CD4-positive, alpha-beta T cell treated with Interleukin-12 subunit alpha and Interleukin-12 subunit beta, for 1 hour (primary cell): Measurements from ENCODE around the gene NOS1AP.
"Not testable (repeated sequence)": the region's sequence is repeated elsewhere in the genome, so short reads cannot be mapped to it uniquely, and the experiment has no call there.

ENCODE experiments used
- DNase-seq: peaks from one replicate; pipeline ENCODE4 v3.0.0-alpha.2; 2020

The NOS1AP gene

DNA sequence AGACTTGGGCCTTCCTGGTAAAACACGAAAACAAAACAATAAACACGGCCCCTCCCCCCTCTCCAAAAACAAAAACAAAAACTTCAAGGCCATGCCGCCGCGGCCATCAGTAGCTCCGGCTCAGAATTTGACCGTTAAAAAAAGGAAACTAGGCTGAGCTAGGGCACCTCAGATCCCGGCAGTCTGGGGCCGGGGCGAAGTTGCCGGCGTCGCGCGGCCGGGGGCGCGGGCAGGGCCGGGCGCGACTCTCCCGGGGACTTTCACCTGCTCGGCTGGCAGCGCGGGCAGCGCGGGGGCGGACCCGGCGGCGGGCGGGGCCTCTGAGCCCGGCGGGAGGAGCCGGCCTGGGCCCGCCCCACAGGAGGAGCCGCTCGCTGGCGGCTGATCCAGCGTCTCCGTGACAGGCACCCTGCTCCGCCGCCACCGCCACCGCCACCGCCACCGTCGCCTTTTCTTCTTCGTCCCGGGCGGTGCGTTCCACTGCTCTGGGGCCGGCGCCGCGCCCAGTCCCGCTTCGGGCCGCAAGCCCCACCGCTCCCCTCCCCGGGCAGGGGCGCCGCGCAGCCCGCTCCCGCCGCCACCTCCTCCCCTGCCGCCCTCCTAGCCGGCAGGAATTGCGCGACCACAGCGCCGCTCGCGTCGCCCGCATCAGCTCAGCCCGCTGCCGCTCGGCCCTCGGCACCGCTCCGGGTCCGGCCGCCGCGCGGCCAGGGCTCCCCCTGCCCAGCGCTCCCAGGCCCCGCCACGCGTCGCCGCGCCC, at the start of gene NOS1AP:
NOS1AP (plus strand) TSS at position 358 of the 760 bp plus-strand sequence. CDS start 487 bp downstream, outside the sequence.
- DNase-seq = peak; percentile 79

DNA sequence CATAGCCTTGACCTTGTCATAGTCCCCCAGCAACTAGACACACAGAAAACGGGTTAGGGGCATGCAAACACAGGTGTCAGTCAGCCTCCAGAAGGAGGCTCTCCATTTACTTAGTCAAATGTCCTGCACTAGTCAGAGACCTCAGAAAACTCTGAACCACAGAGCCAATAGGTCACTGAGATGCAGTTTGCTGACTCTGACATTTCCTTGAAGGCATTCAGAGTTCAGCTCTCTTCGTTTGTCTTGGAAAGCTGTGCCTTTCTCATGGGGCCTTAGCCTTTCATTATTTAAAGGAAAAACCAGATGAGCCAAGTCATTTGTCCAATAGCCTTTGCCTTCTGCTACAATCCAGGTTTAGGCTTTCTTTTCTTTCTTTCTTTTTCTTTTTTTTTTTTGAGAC, 49.3 kb upstream of the NOS1AP start:
- DNase-seq = no peak

DNA sequence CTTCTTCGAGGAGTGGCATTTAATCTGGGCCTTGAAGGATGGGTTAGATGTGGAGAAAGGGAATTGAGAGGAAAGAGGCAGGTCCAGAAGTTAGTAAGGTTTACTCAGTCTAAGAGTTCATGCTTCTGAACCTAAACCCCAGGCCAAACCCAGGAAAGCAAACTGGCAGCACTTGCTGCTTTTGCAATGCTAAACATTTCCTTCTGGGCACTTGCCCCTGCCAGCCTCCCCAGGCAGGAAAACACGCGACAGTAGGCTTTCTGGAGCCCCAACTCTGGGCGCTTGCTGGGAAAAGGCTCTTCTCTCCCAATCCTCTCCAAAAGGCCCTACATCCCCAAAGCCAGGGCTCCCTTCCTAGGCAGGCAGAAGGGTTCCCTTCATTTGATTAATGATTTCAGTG, 48.4 kb upstream of the NOS1AP start:
- no peak for DNase-seq

DNA sequence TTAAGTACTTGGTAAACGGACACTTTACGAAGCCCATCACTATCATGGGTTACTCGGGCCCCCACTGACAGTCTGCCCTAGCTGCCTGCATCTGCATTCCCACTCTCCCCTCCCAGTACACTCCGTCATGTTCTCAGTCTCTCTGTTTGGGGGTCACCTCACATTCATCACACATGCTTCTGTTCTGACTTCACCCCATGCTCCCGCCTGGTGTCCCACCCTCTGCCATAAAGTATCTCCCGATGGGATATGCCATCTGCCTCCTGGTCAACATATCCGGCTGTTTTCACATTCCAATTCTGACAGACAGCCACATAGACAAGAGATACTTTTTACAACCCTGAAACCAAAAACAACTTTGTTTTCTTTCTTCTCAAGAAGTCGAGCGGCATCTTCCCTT, 46.9 kb upstream of the NOS1AP start:
- no peak for DNase-seq

DNA sequence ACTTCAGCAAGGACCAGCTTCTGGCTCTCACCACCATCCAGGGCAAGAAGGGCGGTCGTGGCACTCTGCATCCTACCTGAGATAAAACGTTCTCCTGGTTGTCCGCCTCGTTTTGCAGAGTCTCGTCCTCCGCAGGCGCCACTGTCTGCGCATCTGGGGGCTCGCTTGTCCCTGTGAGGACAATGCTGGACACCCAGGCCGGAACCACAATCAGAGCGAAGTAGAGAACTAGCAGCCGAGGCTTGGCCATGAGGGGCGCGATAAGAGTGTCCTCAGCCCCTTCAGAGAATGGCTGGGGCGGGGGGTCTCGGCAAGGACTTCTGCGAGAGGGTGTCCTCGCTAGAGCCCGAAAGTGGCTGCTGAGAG, 46.3 kb upstream of the NOS1AP start:
- no peak for DNase-seq

DNA sequence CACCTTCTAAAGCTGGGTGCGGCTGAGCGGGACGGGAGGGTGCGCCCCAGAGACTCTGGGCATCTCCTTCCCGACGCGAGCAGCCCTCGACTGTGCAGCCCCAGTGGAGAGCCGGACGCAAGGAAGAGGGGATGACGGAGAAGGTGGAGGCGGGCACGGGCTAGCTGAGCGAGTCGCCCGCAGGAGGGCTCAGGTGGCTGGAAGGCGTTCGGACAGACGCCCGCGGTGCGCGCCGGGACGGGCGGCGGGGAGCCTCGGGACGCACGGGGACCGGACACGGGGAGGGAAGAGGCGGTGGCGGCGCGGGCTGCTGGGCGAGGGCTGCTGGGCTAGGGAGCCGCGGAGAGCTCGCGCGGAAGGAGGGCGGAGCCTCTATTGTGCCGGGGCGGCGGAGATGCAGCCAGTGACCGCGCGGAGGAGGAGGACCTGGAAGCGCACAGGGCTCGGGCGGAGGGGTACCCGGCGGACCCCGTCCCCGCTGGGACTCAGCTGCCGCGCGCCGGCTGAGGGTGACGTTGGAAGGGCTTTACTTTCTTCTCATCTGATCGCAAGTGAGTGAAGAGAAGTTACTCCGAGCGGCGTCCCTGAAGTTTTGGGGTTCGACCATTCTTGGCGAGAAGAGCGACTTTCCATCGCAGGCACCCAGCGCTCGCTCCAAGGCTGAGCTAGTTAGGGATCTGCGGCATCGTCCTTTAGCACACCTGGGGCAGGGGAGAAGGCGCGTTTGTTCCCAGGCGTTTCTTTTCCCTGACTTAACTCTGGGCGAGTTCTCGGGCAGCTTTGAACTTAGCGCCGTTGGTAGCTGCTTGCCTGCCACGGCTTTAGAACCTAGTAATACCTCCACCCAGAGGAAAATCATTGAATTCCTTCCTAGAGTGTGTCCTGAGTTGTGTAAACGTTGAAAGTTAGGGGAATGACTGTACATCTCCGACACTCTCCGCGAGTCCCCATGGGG, 45.7 kb upstream of the NOS1AP start, which contains the start of gene OLFML2B:
OLFML2B (minus strand) TSS at position 323 of the 955 bp plus-strand sequence. CDS start 439 bp downstream, outside the sequence.
- peak; percentile 36 for DNase-seq

DNA sequence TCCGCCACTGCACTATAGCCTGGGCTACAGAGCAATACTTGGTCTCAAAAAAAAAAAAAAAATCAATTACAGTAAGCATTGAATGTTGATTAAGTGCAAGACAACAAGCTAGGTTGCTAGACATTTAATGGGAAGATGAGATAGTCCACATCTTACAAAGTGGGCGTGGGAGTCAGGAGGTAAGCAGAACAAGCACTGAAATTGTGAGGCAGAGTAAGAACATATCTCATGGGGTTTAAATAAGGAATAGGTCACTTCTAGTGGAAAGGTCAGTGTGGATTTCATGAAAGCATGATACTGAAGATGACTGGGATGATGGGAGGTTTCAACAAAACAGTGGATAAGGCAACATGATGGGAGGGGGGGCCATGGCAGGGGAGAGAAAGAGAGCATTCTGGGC, 44.0 kb upstream of the NOS1AP start:
- no peak for DNase-seq

DNA sequence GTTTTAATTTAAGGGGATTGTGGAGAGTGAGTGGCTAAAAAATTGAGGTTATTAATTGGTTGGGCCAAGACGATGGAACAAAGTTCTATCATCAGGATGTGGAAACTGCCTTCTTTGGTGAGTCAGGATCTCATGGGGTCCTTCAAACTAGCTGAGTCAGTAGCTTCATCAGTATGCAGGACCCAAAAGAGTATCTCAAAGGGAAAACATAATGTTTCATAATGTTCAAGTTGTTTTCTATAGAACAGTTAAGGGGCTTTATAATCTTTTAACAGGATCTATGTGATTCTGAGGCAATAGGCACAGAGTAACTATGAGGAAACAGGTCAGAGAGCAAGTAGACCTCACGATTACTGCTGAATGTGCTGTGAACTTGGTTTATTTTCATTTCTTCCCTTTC, 42.6 kb upstream of the NOS1AP start:
- no peak for DNase-seq

DNA sequence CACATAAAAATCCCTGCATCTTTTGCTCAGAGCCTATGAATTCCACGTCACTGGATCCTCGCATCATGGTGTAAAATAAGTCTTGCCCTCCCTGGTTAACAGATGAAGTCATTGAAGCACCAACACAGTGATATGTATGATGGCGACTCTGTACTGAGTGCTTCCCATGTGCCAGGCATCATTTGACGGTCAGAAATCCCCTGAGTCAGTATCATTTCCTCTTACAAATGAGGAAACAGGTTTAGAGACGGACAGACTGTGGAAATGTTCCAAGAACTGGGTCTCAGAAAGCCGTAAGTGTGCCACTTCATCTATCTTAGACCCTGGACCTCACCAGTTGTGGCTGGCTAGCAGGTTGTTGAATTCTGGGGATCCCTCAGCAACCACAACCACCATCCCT, 40.8 kb upstream of the NOS1AP start:
- no peak for DNase-seq

DNA sequence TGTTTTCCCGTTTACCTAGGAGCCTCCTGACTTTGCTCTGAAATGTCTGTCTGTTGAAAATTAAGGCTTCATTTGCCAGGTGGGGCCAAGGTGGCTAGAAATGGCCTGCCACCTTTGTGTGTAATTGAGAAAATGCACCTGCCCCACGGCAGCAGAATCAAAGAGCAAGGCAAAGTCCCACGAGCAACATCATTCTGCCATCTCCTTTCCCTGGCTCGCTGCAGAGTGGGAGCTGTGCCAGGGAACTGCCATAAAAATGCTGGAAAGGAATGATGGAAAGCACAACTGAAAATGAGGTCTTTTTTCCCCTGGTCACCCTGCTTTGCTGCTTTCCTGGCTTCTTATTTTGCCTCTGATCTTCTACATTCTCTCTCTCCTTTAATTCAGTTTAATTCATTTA, 40.3 kb upstream of the NOS1AP start:
- DNase-seq = no peak

DNA sequence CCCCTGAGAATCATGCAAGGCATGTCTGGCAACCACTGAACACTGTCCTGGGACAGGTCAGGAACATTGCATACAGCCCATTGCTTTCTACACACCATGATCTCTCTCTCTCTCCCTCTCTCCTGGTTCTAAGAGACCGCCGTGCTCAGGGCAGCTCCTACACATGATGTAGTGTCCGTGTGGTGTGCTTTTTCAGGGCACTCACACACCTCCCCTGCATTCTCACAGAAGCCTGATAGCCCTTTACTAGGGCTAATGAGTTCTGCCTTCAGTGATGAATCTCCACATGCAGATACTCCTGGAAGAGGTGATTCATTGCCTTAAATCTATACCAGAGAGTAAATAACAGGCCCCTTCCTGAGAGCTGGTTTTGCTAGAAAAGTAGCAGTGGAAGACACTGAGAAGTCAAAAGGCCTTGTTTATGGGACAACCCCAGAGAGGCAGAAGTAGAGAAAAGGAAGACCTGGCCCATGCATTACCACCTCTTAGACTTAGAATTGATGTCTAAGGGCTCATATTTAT, 38.7 kb upstream of the NOS1AP start:
- DNase-seq = no peak

DNA sequence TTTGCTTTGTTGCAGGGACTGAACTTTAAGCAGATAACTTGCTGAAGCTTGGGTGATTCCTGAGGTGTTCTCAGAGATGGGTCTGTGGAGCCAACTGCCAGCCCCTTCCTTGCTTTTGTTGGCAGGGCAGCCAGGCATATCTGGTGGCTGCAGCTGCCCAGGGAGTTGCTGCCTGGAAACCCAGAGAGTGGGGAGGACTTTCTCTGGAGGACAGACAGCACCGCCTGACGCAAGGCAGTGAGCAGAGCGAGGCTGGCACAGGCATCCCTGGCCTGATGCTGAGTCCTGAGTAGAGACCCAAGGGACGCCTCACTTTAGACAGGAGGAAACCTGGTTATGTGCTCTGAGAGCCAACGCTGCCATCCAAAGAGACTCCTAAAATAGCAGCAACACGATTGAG, 36.1 kb upstream of the NOS1AP start:
- no peak for DNase-seq

DNA sequence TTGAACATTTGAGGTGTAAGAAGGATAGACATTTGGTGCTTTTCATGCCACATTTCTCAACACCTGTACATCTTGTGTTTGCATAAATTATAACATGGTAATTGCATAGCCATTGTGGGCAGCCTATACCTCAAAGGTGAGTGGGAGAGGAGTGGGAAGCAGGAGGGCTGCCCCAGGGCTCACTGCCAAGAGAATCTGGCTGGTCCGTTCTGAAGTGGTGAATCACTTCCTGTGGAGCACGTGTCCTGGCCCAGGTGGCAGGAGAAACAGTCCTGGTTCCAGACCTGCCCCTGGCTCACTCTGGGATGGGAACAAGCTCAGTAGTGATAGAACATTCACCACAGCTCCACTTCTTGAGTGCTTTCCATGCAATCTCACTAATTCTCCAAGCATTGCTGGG, 34.2 kb upstream of the NOS1AP start:
- DNase-seq = no peak

DNA sequence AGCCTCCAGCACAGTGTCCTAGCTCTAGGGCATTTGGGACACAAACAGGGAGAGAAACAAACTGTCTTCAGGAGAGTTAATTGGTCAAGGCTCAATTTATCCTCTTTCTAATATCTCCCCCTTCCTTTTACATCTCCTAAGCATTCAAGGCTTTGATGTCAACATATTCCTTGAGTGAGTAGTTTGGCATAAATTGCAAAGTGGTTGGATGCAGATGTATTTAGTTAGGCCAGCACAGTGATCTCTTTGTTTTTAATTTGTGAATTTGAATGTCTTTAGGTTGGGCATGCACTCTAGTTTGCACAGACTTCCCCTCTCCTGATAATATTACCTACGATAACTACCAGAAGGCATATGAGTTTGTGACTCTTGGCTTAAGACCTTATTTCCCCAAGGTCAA, 33.3 kb upstream of the NOS1AP start:
- no peak for DNase-seq

DNA sequence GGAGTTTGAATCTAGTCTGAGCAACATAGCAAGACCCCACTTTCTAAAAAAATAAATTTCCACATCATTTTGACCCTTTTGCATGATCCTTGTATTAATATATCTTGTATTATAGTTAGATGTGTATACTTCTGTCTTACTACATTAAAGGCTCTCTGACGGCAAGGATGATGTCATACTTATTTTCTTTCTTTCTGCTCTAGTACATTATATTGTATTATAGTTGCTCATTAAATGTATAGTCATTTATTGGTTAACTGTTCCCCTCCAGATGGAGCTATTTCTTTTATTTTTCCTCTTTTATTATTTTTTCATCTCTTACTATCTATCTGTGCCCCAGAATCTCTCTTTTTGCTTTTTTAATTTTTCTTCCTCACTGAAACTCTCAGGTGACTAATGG, 30.9 kb upstream of the NOS1AP start:
- no peak for DNase-seq

DNA sequence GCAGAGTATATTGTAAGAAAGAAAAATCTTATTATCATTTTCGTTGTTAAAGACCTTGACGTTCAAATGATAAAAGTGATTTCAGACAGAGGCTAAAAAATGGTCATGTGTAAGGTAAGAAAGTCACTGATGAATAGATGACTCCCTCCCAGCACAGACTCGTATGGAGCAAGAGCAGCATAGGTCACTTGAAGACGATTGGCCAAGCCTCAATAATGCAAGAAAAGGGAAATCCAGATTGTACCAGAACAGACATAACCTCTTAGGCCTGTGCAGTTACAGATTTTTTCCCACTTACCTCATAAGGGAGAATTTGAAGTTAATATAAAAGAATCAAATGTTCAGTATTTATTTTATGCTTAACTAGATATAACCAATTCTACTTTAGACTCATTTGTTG, 29.5 kb upstream of the NOS1AP start:
- no peak for DNase-seq

DNA sequence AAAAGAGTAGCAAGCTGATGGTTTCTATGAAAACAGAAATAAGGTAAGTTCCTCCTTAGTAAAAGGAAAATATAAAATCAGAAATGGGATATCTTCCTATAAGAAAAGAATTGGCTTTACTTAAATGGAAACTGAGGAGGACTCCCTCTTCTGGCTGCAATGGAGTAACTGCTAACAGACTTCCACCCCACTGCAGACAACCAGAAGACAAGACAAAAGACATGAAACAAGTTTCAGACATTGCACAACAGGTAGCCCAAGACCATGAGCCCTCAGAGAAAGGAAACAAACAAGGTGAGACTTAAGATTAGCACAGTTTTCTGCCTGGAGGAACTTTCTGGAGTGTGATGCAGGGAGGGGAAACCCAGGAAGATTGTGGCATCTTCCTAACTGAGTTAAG, 28.8 kb upstream of the NOS1AP start:
- DNase-seq = no peak

DNA sequence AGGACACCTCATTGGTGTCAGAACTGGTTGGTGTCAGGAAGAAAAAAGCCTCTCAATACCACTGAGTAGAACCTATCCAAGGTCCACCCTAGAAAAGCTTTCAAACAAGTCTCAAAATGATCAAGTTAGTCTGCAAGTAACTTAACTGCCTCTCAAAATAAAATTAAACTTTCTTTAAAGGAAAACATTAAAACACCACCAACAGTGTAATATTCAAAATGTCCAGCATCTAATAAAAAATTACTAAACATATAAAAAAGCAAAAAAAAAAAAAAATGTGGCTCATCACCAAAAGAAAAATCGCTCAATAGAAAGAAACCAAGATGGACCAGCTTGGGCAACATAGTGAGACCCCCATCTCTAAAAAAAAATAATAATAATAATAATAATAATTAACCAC, 27.1 kb upstream of the NOS1AP start:
- DNase-seq = no peak

DNA sequence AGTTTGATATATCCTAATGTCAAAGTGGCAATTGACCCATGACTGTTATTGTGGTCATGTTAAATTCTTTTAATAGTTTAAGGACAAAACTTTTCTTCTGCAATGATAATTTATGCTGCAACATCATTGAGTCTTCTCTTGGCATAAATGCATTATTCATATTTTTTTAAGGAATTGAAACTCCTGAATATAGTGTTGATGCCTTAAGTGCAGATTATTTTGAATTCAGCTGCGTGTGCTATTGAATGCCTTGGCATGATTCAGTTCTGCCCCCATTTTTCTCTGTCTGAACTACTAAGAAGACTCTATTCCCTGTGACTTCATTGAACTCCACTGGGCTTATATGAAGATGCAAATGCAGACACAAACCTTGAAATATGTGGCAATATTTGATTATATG, 22.6 kb upstream of the NOS1AP start:
- DNase-seq = no peak

DNA sequence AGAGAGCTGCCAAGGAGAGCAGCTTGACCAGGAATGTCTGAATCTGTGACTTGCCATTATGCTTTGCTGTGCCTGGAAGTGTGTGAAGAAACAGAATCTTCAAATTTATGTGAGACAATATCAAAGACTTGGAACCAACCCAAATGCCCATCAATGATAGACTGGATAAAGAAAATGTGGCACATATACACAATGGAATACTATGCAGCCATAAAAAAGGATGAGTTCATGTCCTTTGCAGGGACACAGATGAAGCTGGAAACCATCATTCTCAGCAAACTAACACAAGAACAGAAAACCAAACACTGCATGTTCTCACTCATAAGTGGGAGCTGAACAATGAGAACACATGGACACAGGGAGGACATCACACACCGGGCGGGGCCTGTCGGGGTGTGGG, 15.5 kb upstream of the NOS1AP start:
- not testable (repeated sequence) for DNase-seq

DNA sequence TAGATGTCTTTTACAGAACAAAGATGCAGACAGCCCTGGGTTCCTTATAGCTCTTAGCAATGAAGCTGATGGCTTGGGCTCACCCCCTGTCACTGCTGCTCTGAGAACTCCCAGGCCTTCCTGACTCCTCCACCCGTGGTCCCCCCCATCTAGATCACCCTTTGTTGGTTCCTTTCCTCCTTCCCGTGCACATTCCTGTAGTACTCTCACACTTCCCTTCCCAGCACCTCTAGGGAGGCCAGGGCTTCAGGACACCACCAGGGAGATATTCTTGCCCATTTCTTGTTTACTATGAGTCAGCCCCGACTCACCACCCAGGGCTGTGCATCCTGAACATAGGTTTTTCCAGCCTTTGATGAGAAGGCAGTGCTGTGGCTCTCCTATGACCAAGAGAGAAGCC, 14.4 kb upstream of the NOS1AP start:
- no peak for DNase-seq

DNA sequence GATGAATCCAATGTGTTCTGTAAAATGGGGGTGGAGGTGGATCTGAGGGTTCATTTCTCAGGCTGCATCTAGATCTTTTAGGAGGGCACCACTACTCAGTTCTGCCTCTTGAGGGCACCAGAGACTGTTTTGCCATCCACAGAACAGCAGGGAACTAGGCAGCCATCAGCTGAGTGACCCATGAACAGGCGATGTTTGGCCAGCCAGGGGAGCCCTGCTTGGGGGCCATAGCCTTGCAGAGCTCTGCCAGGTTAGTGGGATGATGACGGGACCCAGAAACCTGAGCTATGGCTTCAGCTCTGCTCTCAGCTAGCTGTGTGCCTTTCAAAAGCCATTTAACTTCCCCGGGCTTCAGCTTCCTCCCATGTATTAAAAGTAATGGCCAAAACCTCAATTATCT, 13.4 kb upstream of the NOS1AP start:
- DNase-seq = peak; percentile 49

DNA sequence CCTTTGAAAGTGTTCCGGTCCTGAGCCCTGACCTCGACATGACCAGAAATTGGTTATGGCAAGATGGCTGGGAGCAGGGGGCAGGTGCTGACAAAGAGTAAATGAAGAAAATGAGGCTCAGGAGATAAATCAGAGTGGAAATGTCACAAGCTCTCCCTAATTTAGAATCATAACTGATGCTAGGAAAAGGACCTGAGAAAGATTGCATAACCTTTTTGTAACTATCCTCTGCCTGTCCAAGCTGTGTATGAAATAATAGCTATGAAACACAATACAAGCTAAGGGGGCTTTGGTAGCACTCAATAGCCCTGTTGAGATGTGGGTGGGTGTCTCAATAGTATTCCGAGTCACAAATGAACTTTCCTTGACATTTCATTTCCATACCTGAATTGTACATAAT, 12.9 kb upstream of the NOS1AP start:
- no peak for DNase-seq

DNA sequence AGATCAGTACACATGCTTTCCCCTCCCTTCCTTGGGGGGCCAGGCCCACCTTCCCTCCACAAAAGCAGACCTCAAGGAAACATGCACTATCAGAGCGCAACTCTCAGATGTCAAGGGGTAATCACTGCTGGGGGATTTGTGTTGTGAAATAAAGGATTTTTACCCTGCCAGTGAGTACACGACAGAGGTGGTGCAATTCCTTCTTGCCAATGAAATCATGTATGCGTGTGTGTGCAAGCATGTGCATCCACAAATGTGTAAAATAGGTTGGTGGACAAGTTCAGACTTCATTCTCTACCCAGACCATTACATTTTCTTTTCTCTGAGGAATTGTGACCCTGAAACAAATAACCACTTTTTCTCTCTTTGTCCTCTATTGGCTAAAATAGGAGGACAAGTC, 9.8 kb upstream of the NOS1AP start:
- no peak for DNase-seq
